Lung (tissue), 12 donors: Measurements from ENCODE around the gene GPC5. TPM values are rescaled to one million over a fixed set of nuclear protein-coding genes. Genes with fewer than 3 reads are reported as not detected.
"Not testable (repeated sequence)": the region's sequence is repeated elsewhere in the genome, so short reads cannot be mapped to it uniquely, and the experiment has no call there.

Source experiments
- ATAC-seq: fragments of 200-7000 bp; cut with Tn5 transposase; one replicate; pipeline ENCODE4 v1.9.1; 2020; ENCODE audit warnings: moderate number of reproducible peaks; ENCODE audit not compliant: insufficient read depth, low FRiP score
- DNase-seq, 3 donors: peaks; one replicate each; pipeline ENCODE4 v3.0.0-alpha.2; 2013 to 2017
- H3K27ac ChIP-seq, 2 donors: one replicate each; pipeline ENCODE4 v1.5.1; 2013; ENCODE audit warnings: mild to moderate bottlenecking in 2 of 2, moderate library complexity in 2 of 2, control low read depth in 1 of 2, inconsistent platforms in 1 of 2, low read depth in 1 of 2, low read length in 1 of 2
- H3K27me3 ChIP-seq, 3 donors: one replicate each; pipeline ENCODE4 v1.5.1; 2013; ENCODE audit warnings: low read length in 2 of 3; ENCODE audit not compliant: control insufficient read depth in 3 of 3, insufficient read depth in 3 of 3
- H3K36me3 ChIP-seq, 4 donors: one replicate each; pipeline ENCODE4 v1.5.1; 2013; ENCODE audit warnings: low read length in 4 of 4, mild to moderate bottlenecking in 1 of 4, moderate library complexity in 1 of 4; ENCODE audit not compliant: control insufficient read depth in 4 of 4, insufficient read depth in 4 of 4
- H3K4me1 ChIP-seq, 5 donors: one replicate each; pipeline ENCODE4 v1.5.1; 2013; ENCODE audit warnings: low read length in 5 of 5, mild to moderate bottlenecking in 2 of 5, moderate library complexity in 1 of 5; ENCODE audit not compliant: control insufficient read depth in 5 of 5, insufficient read depth in 5 of 5
- H3K4me3 ChIP-seq: one replicate; pipeline ENCODE4 v1.5.1; 2013; ENCODE audit warnings: mild to moderate bottlenecking, control low read depth, moderate library complexity
- H3K9ac ChIP-seq, 2 donors: one replicate each; pipeline ENCODE4 v1.5.1; 2013; ENCODE audit warnings: low read length in 2 of 2, control low read depth in 1 of 2; ENCODE audit not compliant: insufficient read depth in 1 of 2
- H3K9me3 ChIP-seq, 4 donors: one replicate each; pipeline ENCODE4 v1.5.1; 2013; ENCODE audit warnings: low read length in 3 of 4, mild to moderate bottlenecking in 1 of 4, moderate library complexity in 1 of 4; ENCODE audit not compliant: control insufficient read depth in 4 of 4, insufficient read depth in 3 of 4
- WGBS, 2 donors: extraction: QIAGEN DNeasy Blood & Tissue Kit; methylation state at CpG; one replicate each; pipeline ENCODE4 v1.1.7; 2013; 5-methylcytosine and 5-hydroxymethylcytosine counted together
- polyA plus RNA-seq, 2 donors: library from polyadenylated mRNA; stranded (reverse); fragments of 200-250 nt; gene quantifications; one replicate each; pipeline ENCODE4 v1.2.1, GENCODE V29; 2013
- total RNA-seq, 2 donors: library from RNA; depleted of rRNA in 1 of 2; stranded (reverse); fragments of >200 nt in 1 of 2; gene quantifications; one replicate each; pipeline ENCODE4 v1.2.1, GENCODE V29; 2014 to 2021
- TF ChIP-seq, protein P1 (sequence below): IDR thresholded peaks from 2 replicates; pipeline ENCODE4 v1.5.1; 2012; ENCODE audit warnings: mild to moderate bottlenecking; ENCODE audit errors: control extremely low read depth, extremely low read depth
- donor health status: control.
- donor health status: control.
- donor health status: Bipolar disorder and iron deficiency.
- donor health status: healthy.
- donor health status: DM: yes; HTN: yes; CAD: no.

GPC5 gene
- total and polyA plus RNA-seq, 4 donors: 0.55 to 37.3 (median 4.4) TPM

DNA sequence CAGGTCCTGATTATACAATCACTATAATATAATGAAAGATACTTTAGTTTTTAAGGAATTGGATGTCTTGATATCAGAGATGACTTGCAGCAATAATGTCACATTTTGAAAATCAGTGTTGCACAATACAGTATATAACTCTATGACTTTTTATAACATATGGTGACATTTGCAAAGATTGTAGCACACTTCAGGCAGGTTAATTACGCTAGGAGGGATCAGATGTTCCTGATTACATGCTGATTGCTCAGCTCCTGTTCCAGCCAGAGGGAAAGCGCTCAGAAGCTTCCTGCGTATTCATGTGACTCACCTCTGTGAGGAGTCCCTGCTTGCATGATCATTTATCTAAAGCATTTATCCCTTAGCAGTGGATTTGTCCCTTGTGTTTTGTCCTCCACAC lies 265.6 kb downstream of the GPC5 start:
- peaks cover 0 to 8% (median 0%) of the 10 kb centered on the region in 5 donors for H3K4me1 ChIP-seq
- H3K27me3 ChIP-seq: no peaks in the 10 kb centered on the region
- DNase-seq (no peak), ATAC-seq (no peak)
- TF ChIP-seq, protein P1, sequence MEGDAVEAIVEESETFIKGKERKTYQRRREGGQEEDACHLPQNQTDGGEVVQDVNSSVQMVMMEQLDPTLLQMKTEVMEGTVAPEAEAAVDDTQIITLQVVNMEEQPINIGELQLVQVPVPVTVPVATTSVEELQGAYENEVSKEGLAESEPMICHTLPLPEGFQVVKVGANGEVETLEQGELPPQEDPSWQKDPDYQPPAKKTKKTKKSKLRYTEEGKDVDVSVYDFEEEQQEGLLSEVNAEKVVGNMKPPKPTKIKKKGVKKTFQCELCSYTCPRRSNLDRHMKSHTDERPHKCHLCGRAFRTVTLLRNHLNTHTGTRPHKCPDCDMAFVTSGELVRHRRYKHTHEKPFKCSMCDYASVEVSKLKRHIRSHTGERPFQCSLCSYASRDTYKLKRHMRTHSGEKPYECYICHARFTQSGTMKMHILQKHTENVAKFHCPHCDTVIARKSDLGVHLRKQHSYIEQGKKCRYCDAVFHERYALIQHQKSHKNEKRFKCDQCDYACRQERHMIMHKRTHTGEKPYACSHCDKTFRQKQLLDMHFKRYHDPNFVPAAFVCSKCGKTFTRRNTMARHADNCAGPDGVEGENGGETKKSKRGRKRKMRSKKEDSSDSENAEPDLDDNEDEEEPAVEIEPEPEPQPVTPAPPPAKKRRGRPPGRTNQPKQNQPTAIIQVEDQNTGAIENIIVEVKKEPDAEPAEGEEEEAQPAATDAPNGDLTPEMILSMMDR: no peak
- no peak overlapping the region for H3K9ac ChIP-seq
- no peaks in the 10 kb centered on the region for H3K36me3 ChIP-seq
- no peak overlapping the region for H3K27ac ChIP-seq
- WGBS, 2 donors: 88% methylated on average over 3 of the region's 3 CpGs
- H3K9me3 ChIP-seq: no peaks in the 10 kb centered on the region
- no peak overlapping the region for H3K4me3 ChIP-seq

DNA sequence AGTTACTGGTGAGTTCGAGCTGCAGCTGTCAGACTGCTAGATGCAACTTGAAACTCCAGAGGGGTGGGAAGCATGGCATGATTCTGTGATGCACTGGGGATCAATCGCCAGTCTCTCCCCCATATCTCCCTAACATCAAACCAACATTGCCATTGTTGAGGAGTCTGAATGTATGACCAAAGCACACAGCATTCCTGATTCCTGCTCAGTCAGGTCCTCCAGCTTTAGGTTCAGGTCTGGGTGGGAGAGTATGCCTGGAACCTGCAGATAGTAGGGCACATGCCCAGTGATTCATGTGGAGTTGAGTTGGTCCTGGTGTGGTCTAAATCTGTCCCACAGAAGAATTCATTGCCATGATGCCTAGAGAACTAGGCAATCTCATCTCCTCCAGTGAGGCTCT lies 269.1 kb downstream of the GPC5 start:
- no peaks in the 10 kb centered on the region for H3K27me3 ChIP-seq
- H3K27ac ChIP-seq: no peak overlapping the region
- DNase-seq (no peak), ATAC-seq (no peak)
- H3K4me1 ChIP-seq: peaks cover 0 to 9% (median 0%) of the 10 kb centered on the region in 5 donors
- H3K4me3 ChIP-seq: no peak overlapping the region
- no peaks in the 10 kb centered on the region for H3K36me3 ChIP-seq
- 82 to 85% methylated on average over 2 of the region's 2 CpGs for WGBS, 2 donors
- TF ChIP-seq, protein P1: no peak
- H3K9ac ChIP-seq: no peak overlapping the region
- H3K9me3 ChIP-seq: no peaks in the 10 kb centered on the region

DNA sequence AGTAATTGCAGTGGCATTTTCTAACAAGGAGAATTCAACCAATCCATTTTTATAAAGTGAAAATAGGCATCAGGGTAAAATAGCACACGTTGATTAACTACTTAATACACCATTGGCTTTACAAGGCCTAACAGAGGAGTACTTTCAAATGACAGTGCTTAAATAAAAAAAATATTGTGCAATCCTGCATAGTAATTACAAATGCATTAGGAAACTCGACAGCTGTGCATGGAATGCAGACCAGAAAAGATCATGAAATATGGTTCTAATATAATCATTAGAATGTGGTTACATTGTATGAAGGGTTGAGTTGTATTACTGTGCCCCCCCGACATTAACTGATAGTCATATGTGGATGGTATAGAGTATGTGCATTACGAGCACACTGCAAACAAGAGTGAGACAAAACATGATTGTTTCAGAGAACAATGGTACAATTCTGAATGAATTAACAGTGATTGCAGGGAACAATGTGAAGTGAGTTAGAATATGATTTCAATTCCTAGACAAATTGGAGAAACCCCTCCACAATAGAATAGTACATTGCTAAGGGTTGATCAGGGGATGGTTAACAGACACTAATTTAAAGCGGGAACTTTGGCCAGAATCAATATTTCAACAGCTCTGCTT lies 270.6 kb downstream of the GPC5 start:
- WGBS, 2 donors: 68 to 81% methylated on average over 5 of the region's 5 CpGs

DNA sequence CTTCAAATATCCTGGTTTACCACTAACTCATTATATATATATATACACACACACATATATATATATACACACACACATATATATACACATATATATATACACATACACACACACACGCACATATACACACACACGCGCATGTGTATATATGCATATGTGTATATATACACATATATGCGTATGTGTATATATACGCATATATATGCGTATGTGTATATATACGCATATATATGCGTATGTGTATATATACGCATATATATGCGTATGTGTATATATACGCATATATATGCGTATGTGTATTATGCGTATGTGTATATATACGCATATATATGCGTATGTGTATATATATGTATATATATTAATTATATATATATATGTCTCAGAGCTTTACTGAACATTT lies 275.9 kb downstream of the GPC5 start:
- not testable (repeated sequence) for H3K9ac ChIP-seq, H3K36me3 ChIP-seq, H3K9me3 ChIP-seq, H3K4me1 ChIP-seq, ATAC-seq, H3K27ac ChIP-seq, DNase-seq, H3K27me3 ChIP-seq, H3K4me3 ChIP-seq
- WGBS, 2 donors: 87 to 88% methylated on average over 15 of the region's 15 CpGs

More for the DNA sequence above, 270.6 kb downstream of the GPC5 start:
- no peak overlapping the region for H3K4me3 ChIP-seq
- no peak overlapping the region for H3K27ac ChIP-seq
- H3K4me1 ChIP-seq: peaks cover 0 to 9% (median 0%) of the 10 kb centered on the region in 5 donors
- peaks cover 0 to 3% (median 0%) of the 10 kb centered on the region in 4 donors for H3K9me3 ChIP-seq
- ATAC-seq (no peak), DNase-seq (peak in 2 of 3 donors; percentile 63 to 75)
- no peaks in the 10 kb centered on the region for H3K27me3 ChIP-seq
- TF ChIP-seq, protein P1: no peak
- H3K9ac ChIP-seq: no peak overlapping the region
- H3K36me3 ChIP-seq: no peaks in the 10 kb centered on the region
